DMS 273 treated with DMSO at 0.1 percent for 48 hours (cell line): ENCODE results near the gene EPS8.

ENCODE experiments used
- DNase-seq: peaks from one replicate; lab custom pipeline; 2025; lab: John Stamatoyannopoulos, UW

Gene EPS8

GRCh38 chr12:15601210-15601800 lies 187.9 kb downstream of the EPS8 start:
- DNase-seq, result no peak

- DNase-seq, result no peak
Measured at GRCh38 chr12:15600223-15600935, 188.8 kb downstream of the EPS8 start.

GRCh38 chr12:15599266-15600037 lies 189.7 kb downstream of the EPS8 start:
- DNase-seq, result no peak

- DNase-seq, result no peak
Measured at GRCh38 chr12:15597125-15597830, 191.9 kb downstream of the EPS8 start.

- DNase-seq, result no peak
Measured at GRCh38 chr12:15596174-15596573, 193.0 kb downstream of the EPS8 start.

- DNase-seq, result no peak
Measured at GRCh38 chr12:15592934-15593333, 196.3 kb downstream of the EPS8 start.

GRCh38 chr12:15591811-15592210 lies 197.4 kb downstream of the EPS8 start:
- no peak for DNase-seq

- DNase-seq, result no peak
Measured at GRCh38 chr12:15590180-15590826, 198.9 kb downstream of the EPS8 start.

- no peak for DNase-seq
Measured at GRCh38 chr12:15589328-15590032, 199.7 kb downstream of the EPS8 start.

- peak; percentile 2 for DNase-seq
Measured at GRCh38 chr12:15584366-15585041, 204.7 kb downstream of the EPS8 start.

GRCh38 chr12:15583804-15584203 lies 205.4 kb downstream of the EPS8 start:
- no peak for DNase-seq

GRCh38 chr12:15581006-15581405 lies 208.2 kb downstream of the EPS8 start:
- no peak for DNase-seq

- DNase-seq, result no peak
Measured at GRCh38 chr12:15580431-15580830, 208.8 kb downstream of the EPS8 start.

GRCh38 chr12:15575671-15576541 lies 213.3 kb downstream of the EPS8 start:
- no peak for DNase-seq

GRCh38 chr12:15574353-15574752 lies 214.8 kb downstream of the EPS8 start:
- no peak for DNase-seq
